CD14-positive monocyte (primary cell): ENCODE data around the gene SLC39A12. TPM values are rescaled to one million over a fixed set of nuclear protein-coding genes. Genes with fewer than 3 reads are reported as not detected.

Source experiments
- DNase-seq, 3 donors: peaks; one replicate each; pipeline ENCODE4 v3.0.0-alpha.2; 2011 to 2022
- H2AFZ ChIP-seq: 2 replicates; pipeline ENCODE4 v1.6.0; 2012; ENCODE audit warnings: mild to moderate bottlenecking, low read depth, low read length, inconsistent platforms; ENCODE audit not compliant: insufficient read depth, poor library complexity, severe bottlenecking
- H3K27ac ChIP-seq, 2 donors: 1 replicate in 1 of 2; 2 replicates in 1 of 2; pipeline ENCODE4 v1.5.1; 2012 to 2013; ENCODE audit warnings: low read length in 2 of 2, control low read depth in 1 of 2, inconsistent platforms in 1 of 2, low read depth in 1 of 2, mild to moderate bottlenecking in 1 of 2
- H3K27me3 ChIP-seq, 2 donors: one replicate each; pipeline versions ENCODE4 v1.6.0 to v1.6.1; 2011 to 2013; ENCODE audit warnings: low read length in 2 of 2; ENCODE audit not compliant: control insufficient read depth in 2 of 2, insufficient read depth in 2 of 2
- H3K36me3 ChIP-seq, 2 donors: replicated peaks in 1 of 2; 1 replicate in 1 of 2; 2 replicates in 1 of 2; pipeline versions ENCODE4 v1.5.1 to v1.6.1; 2012 to 2013; ENCODE audit warnings: low read length in 2 of 2, control low read depth in 1 of 2, inconsistent platforms in 1 of 2, mild to moderate bottlenecking in 1 of 2; ENCODE audit not compliant: insufficient read depth in 2 of 2, control insufficient read depth in 1 of 2
- H3K4me1 ChIP-seq, 2 donors: 1 replicate in 1 of 2; 2 replicates in 1 of 2; pipeline versions ENCODE4 v1.5.1 to v1.6.1; 2012 to 2013; ENCODE audit warnings: low read length in 2 of 2, control low read depth in 1 of 2, inconsistent platforms in 1 of 2, mild to moderate bottlenecking in 1 of 2, moderate library complexity in 1 of 2; ENCODE audit not compliant: insufficient read depth in 2 of 2, control insufficient read depth in 1 of 2
- H3K4me2 ChIP-seq: replicated peaks from 2 replicates; pipeline ENCODE3; 2012; ENCODE audit warnings: low read length, moderate library complexity, mild to moderate bottlenecking; ENCODE audit not compliant: poor library complexity, severe bottlenecking; ENCODE audit errors: extremely low read depth
- H3K4me3 ChIP-seq, 3 experiments: fragments of 200-600 bp in 1 of 3; sonication (generic) in 1 of 3; replicated peaks in 1 of 3; 1 replicate in 2 of 3; 2 replicates in 1 of 3; pipeline ENCODE4 v1.5.1; 2011 to 2013; ENCODE audit warnings: low read length in 3 of 3, mild to moderate bottlenecking in 3 of 3, control low read depth in 2 of 3, low read depth in 2 of 3, inconsistent platforms in 1 of 3, moderate library complexity in 1 of 3
- H3K79me2 ChIP-seq: 2 replicates; pipeline ENCODE4 v1.6.0; 2012; ENCODE audit warnings: mild to moderate bottlenecking, control low read depth, inconsistent platforms, low read length, moderate library complexity; ENCODE audit not compliant: insufficient read depth
- H3K9ac ChIP-seq: 2 replicates; pipeline ENCODE4 v1.6.0; 2017; ENCODE audit warnings: low read length, mild to moderate bottlenecking; ENCODE audit not compliant: insufficient read depth, poor library complexity, severe bottlenecking
- H3K9me3 ChIP-seq, 2 donors: replicated peaks in 1 of 2; 1 replicate in 1 of 2; 2 replicates in 1 of 2; pipeline versions ENCODE4 v1.5.1 to v1.6.1; 2012 to 2013; ENCODE audit warnings: low read length in 2 of 2, control low read depth in 1 of 2; ENCODE audit not compliant: control insufficient read depth in 1 of 2, insufficient read depth in 1 of 2
- H4K20me1 ChIP-seq: 2 replicates; pipeline ENCODE4 v1.6.0; 2012; ENCODE audit warnings: mild to moderate bottlenecking, low read length, control low read depth, moderate library complexity; ENCODE audit not compliant: insufficient read depth
- H3K27ac Mint-ChIP-seq, 7 donors: one replicate each; pipeline ENCODE4 v1.8.0; 2020; ENCODE audit warnings: mild to moderate bottlenecking in 7 of 7, mixed read lengths in 7 of 7, moderate library complexity in 6 of 7, inconsistent platforms in 2 of 7
- H3K27me3 Mint-ChIP-seq, 3 donors: one replicate each; pipeline ENCODE4 v1.8.0; 2021 to 2022; ENCODE audit warnings: low read depth in 3 of 3, mild to moderate bottlenecking in 3 of 3, mixed read lengths in 3 of 3, moderate library complexity in 3 of 3, inconsistent platforms in 1 of 3
- H3K36me3 Mint-ChIP-seq, 2 donors: one replicate each; pipeline ENCODE4 v1.8.0; 2020; ENCODE audit warnings: mixed read lengths in 2 of 2, inconsistent platforms in 1 of 2, mild to moderate bottlenecking in 1 of 2
- H3K4me1 Mint-ChIP-seq: one replicate; pipeline ENCODE4 v1.8.0; 2020; ENCODE audit warnings: mild to moderate bottlenecking, mixed read lengths
- H3K4me3 Mint-ChIP-seq, 2 donors: one replicate each; pipeline ENCODE4 v1.8.0; 2020; ENCODE audit warnings: mild to moderate bottlenecking in 2 of 2, mixed read lengths in 2 of 2, moderate library complexity in 1 of 2
- H3K9me3 Mint-ChIP-seq, 7 donors: one replicate each; pipeline ENCODE4 v1.8.0; 2020 to 2022; ENCODE audit warnings: mixed read lengths in 7 of 7, mild to moderate bottlenecking in 6 of 7, moderate library complexity in 6 of 7, inconsistent platforms in 2 of 7
- CTCF ChIP-seq: fragments of 200-600 bp; IDR thresholded peaks from one replicate; pipeline ENCODE4 v1.8.0; 2022; ENCODE audit warnings: antibody characterized with exemption, mild to moderate bottlenecking
- WGBS: methylation state at CpG from one replicate; pipeline ENCODE4 v1.1.5; 2013; ENCODE audit warnings: missing lambda C conversion rate; ENCODE audit not compliant: insufficient coverage; 5-methylcytosine and 5-hydroxymethylcytosine counted together
- intact Hi-C, 2 donors: fragments of 100-400 bp; cut with micrococcal nuclease; formaldehyde crosslinking; loops; one replicate each; pipeline versions ENCODE4 v1.15.0 to v1.15.1; 2023
- polyA plus RNA-seq, 3 donors: library from polyadenylated mRNA; depleted of rRNA in 1 of 3; unstranded in 2 of 3; stranded (reverse) in 1 of 3; fragments of 300-500 nt in 2 of 3; fragments of >200 nt in 1 of 3; fragmentation: Illumina TruSeq in 2 of 3; gene quantifications; 1 replicate in 2 of 3; 2 replicates in 1 of 3; pipeline ENCODE4 v1.2.3, GENCODE V29; 2012 to 2021

Gene SLC39A12
- polyA plus RNA-seq, 3 donors = not detected

DNA sequence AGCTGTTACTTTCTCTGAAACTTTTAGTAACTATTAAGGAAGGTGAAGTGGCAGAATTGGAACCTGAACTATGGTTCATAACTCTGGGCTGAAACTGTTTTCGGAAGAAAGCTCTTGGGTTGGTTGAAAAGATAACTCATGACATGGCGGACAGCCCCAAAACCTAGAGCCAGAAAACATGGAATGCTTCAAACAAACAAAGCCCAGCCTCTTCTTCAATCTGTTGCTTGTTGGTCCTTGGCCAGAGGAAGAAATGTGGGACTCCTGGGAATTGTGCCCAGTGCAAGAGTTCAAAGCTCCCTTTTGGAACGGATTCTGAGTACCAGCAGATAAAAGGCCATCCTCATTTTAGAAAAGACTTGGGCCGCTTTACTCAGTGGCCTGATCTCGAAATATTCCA, 135.6 kb downstream of the SLC39A12 start:
- intact Hi-C loops = no loop called here
- no peaks in the 10 kb centered on the region for H3K9me3 ChIP-seq
- no peaks in the 10 kb centered on the region for H3K4me1 ChIP-seq
- no peaks in the 10 kb centered on the region for H3K36me3 ChIP-seq
- Mint-ChIP-seq H3K36me3 (no peaks in the 10 kb centered on the region), H3K9me3 (peaks cover 0 to 7% (median 1%) of the 10 kb centered on the region in 7 donors), H3K27me3 (peaks cover 2 to 9% (median 3%) of the 10 kb centered on the region in 3 donors), H3K4me1 (no peaks in the 10 kb centered on the region), H3K4me3 (no peak overlapping the region), H3K27ac (no peak overlapping the region)
- H3K79me2 ChIP-seq = no peaks in the 10 kb centered on the region
- TF ChIP-seq CTCF = no peak
- H3K4me2 ChIP-seq = no peak overlapping the region
- no peak overlapping the region for H3K27ac ChIP-seq
- no peak overlapping the region for H3K4me3 ChIP-seq
- DNase-seq = no peak
- no peak overlapping the region for H2AFZ ChIP-seq
- WGBS = 91% methylated on average over 4 of the region's 5 CpGs
- H3K9ac ChIP-seq = no peak overlapping the region
- H3K27me3 ChIP-seq = no peaks in the 10 kb centered on the region
- H4K20me1 ChIP-seq = no peaks in the 10 kb centered on the region

Other genes with a start within 250 kb of the SLC39A12 start
- gene TMEM236, start 199.7 kb upstream of the SLC39A12 start, polyA plus RNA-seq = under 1 TPM in 1 of 3 donors, not detected in 2; 0.08 TPM
- gene MRC1, start 142.6 kb upstream of the SLC39A12 start, polyA plus RNA-seq = under 1 TPM; 0.11 to 0.41 (median 0.34) TPM
- gene CACNB2, start 188.5 kb downstream of the SLC39A12 start, polyA plus RNA-seq = under 1 TPM in 1 of 3 donors, not detected in 2; 0.05 TPM